HepG2 (cell line): ENCODE data around the gene TSPAN17. TPM values are rescaled to one million over a fixed set of nuclear protein-coding genes. Genes with fewer than 3 reads are reported as not detected.

Experiments
- ERF ChIP-seq: IDR thresholded peaks from 2 replicates; pipeline ENCODE4 v1.6.1; 2018; ENCODE audit warnings: missing biosample characterization, missing genetic modification reagents
- KMT2B ChIP-seq: IDR thresholded peaks from 2 replicates; pipeline ENCODE4 v1.6.1; 2016; ENCODE audit warnings: missing genetic modification reagents, missing compliant biosample characterization
- ZSCAN29 ChIP-seq: sonication (generic); formaldehyde crosslinking; conservative IDR thresholded peaks from 2 replicates; pipeline ENCODE4 v1.4.0; 2020; ENCODE audit warnings: mild to moderate bottlenecking, missing genetic modification reagents
- polyA plus RNA-seq, 8 experiments: library from polyadenylated mRNA; depleted of rRNA in 3 of 8; stranded (reverse) in 7 of 8; unstranded in 1 of 8; fragments of >200 nt; fragmentation: Illumina TruSeq in 4 of 8; extraction: Trizol in 4 of 8; gene quantifications; 2 replicates each; pipeline versions ENCODE4 v1.2.1 to v1.2.3, GENCODE V29; 2011 to 2016; ENCODE audit warnings: low read depth in 4 of 8, missing spikeins in 1 of 8, mixed read lengths in 1 of 8; ENCODE audit not compliant: insufficient read depth in 1 of 8
- total RNA-seq, 5 experiments: library from RNA; depleted of rRNA; stranded (reverse); fragments of >200 nt; fragmentation: Illumina TruSeq; extraction: Trizol; gene quantifications; 2 replicates each; pipeline ENCODE4 v1.2.3, GENCODE V29; 2016; ENCODE audit warnings: low read depth in 1 of 5
- TF ChIP-seq, protein P1 (sequence below): sonication (generic); formaldehyde crosslinking; conservative IDR thresholded peaks from 2 replicates; pipeline ENCODE4 v1.8.0; 2022; ENCODE audit warnings: mild to moderate bottlenecking, moderate library complexity, missing genetic modification reagents
- TF ChIP-seq, protein P2 (sequence below): sonication (generic); formaldehyde crosslinking; IDR thresholded peaks from 2 replicates; pipeline ENCODE4 v1.4.0; 2020; ENCODE audit warnings: missing genetic modification reagents
- TF ChIP-seq, protein P3 (sequence below), 2 experiments: fragments of 450-650 bp in 1 of 2; sonication (generic) in 1 of 2; formaldehyde crosslinking in 1 of 2; IDR thresholded peaks; 2 replicates each; pipeline versions ENCODE4 v1.6.1 to v1.8.0; 2016 to 2022; ENCODE audit warnings: antibody characterized with exemption in 1 of 2, mild to moderate bottlenecking in 1 of 2, missing genetic modification reagents in 1 of 2

Gene TSPAN17
- total and polyA plus RNA-seq, 2 of the 13 experiments (the other 11 are each of a cell fraction or from before 2014, with no cell fraction given) = 11.5 to 15.0 TPM

DNA sequence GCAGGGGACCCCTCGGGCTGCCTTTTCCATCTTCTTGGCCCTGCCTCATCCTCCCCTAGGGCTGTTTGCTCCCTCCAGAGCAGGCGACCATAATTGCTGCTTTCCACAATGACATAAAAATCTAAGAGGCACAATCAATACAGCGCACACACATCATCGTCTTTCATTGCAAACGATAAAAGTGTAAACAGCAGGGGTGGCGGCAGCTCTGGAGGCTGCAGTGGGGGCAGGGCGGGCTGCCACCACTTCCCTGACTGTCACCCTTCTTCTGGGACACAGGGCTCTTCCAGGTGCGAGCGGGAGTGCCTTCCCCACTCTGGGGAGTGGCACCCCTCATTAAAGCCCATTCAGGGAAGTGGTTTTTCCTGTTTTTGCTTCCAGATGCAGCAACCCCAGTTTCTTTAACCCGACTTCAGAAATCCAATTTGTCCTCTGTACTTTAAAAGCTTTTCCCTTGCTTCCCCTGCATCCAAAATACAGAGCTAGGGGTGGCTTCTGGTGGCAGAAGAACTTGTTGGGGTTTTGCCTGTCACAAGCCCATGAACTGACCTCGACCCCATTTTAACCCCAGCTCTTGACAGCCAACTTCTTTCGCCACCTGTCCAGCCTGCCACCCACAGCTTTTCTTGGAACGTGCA, 45.7 kb downstream of the TSPAN17 start (continued):
- TF ChIP-seq ERF (CRISPR knock-in tag) (no peak), ZSCAN29 (CRISPR knock-in tag) (no peak), KMT2B (CRISPR knock-in tag) (no peak)
- TF ChIP-seq, protein P1, sequence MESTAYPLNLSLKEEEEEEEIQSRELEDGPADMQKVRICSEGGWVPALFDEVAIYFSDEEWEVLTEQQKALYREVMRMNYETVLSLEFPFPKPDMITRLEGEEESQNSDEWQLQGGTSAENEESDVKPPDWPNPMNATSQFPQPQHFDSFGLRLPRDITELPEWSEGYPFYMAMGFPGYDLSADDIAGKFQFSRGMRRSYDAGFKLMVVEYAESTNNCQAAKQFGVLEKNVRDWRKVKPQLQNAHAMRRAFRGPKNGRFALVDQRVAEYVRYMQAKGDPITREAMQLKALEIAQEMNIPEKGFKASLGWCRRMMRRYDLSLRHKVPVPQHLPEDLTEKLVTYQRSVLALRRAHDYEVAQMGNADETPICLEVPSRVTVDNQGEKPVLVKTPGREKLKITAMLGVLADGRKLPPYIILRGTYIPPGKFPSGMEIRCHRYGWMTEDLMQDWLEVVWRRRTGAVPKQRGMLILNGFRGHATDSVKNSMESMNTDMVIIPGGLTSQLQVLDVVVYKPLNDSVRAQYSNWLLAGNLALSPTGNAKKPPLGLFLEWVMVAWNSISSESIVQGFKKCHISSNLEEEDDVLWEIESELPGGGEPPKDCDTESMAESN (CRISPR knock-in tag) = no peak
- TF ChIP-seq, protein P2, sequence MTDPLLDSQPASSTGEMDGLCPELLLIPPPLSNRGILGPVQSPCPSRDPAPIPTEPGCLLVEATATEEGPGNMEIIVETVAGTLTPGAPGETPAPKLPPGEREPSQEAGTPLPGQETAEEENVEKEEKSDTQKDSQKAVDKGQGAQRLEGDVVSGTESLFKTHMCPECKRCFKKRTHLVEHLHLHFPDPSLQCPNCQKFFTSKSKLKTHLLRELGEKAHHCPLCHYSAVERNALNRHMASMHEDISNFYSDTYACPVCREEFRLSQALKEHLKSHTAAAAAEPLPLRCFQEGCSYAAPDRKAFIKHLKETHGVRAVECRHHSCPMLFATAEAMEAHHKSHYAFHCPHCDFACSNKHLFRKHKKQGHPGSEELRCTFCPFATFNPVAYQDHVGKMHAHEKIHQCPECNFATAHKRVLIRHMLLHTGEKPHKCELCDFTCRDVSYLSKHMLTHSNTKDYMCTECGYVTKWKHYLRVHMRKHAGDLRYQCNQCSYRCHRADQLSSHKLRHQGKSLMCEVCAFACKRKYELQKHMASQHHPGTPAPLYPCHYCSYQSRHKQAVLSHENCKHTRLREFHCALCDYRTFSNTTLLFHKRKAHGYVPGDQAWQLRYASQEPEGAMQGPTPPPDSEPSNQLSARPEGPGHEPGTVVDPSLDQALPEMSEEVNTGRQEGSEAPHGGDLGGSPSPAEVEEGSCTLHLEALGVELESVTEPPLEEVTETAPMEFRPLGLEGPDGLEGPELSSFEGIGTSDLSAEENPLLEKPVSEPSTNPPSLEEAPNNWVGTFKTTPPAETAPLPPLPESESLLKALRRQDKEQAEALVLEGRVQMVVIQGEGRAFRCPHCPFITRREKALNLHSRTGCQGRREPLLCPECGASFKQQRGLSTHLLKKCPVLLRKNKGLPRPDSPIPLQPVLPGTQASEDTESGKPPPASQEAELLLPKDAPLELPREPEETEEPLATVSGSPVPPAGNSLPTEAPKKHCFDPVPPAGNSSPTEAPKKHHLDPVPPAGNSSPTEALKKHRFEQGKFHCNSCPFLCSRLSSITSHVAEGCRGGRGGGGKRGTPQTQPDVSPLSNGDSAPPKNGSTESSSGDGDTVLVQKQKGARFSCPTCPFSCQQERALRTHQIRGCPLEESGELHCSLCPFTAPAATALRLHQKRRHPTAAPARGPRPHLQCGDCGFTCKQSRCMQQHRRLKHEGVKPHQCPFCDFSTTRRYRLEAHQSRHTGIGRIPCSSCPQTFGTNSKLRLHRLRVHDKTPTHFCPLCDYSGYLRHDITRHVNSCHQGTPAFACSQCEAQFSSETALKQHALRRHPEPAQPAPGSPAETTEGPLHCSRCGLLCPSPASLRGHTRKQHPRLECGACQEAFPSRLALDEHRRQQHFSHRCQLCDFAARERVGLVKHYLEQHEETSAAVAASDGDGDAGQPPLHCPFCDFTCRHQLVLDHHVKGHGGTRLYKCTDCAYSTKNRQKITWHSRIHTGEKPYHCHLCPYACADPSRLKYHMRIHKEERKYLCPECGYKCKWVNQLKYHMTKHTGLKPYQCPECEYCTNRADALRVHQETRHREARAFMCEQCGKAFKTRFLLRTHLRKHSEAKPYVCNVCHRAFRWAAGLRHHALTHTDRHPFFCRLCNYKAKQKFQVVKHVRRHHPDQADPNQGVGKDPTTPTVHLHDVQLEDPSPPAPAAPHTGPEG (CRISPR knock-in tag) = no peak
- TF ChIP-seq, protein P3, sequence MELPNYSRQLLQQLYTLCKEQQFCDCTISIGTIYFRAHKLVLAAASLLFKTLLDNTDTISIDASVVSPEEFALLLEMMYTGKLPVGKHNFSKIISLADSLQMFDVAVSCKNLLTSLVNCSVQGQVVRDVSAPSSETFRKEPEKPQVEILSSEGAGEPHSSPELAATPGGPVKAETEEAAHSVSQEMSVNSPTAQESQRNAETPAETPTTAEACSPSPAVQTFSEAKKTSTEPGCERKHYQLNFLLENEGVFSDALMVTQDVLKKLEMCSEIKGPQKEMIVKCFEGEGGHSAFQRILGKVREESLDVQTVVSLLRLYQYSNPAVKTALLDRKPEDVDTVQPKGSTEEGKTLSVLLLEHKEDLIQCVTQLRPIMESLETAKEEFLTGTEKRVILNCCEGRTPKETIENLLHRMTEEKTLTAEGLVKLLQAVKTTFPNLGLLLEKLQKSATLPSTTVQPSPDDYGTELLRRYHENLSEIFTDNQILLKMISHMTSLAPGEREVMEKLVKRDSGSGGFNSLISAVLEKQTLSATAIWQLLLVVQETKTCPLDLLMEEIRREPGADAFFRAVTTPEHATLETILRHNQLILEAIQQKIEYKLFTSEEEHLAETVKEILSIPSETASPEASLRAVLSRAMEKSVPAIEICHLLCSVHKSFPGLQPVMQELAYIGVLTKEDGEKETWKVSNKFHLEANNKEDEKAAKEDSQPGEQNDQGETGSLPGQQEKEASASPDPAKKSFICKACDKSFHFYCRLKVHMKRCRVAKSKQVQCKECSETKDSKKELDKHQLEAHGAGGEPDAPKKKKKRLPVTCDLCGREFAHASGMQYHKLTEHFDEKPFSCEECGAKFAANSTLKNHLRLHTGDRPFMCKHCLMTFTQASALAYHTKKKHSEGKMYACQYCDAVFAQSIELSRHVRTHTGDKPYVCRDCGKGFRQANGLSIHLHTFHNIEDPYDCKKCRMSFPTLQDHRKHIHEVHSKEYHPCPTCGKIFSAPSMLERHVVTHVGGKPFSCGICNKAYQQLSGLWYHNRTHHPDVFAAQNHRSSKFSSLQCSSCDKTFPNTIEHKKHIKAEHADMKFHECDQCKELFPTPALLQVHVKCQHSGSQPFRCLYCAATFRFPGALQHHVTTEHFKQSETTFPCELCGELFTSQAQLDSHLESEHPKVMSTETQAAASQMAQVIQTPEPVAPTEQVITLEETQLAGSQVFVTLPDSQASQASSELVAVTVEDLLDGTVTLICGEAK (IDR thresholded peaks at IDR 0.05) = no peak
- TF ChIP-seq, protein P3 (CRISPR knock-in tag; IDR thresholded peaks at IDR 0.05) = no peak
